Skeletal muscle tissue (tissue), 4 donors: ENCODE data around the gene METTL1. TPM values are rescaled to one million over a fixed set of nuclear protein-coding genes. Genes with fewer than 3 reads are reported as not detected.

Experiments
- H3K27ac ChIP-seq: one replicate; pipeline ENCODE4 v1.7.0; 2013; ENCODE audit warnings: mild to moderate bottlenecking, low read depth, low read length, inconsistent platforms
- H3K27me3 ChIP-seq, 3 donors: one replicate each; pipeline ENCODE4 v1.7.0; 2013; ENCODE audit warnings: low read length in 3 of 3; ENCODE audit not compliant: control insufficient read depth in 3 of 3, insufficient read depth in 3 of 3
- H3K36me3 ChIP-seq, 3 donors: one replicate each; pipeline ENCODE4 v1.7.0; 2013; ENCODE audit warnings: low read length in 3 of 3; ENCODE audit not compliant: control insufficient read depth in 3 of 3, insufficient read depth in 3 of 3
- H3K4me1 ChIP-seq, 3 donors: one replicate each; pipeline ENCODE4 v1.7.0; 2013; ENCODE audit warnings: low read length in 3 of 3, mild to moderate bottlenecking in 3 of 3; ENCODE audit not compliant: control insufficient read depth in 3 of 3, insufficient read depth in 3 of 3
- H3K4me3 ChIP-seq, 3 donors: one replicate each; pipeline ENCODE4 v1.7.0; 2013; ENCODE audit warnings: low read length in 3 of 3
- H3K9ac ChIP-seq, 3 donors: one replicate each; pipeline ENCODE4 v1.7.0; 2013; ENCODE audit warnings: low read length in 3 of 3, mild to moderate bottlenecking in 3 of 3, moderate library complexity in 2 of 3, low read depth in 1 of 3
- H3K9me3 ChIP-seq, 3 donors: one replicate each; pipeline ENCODE4 v1.7.0; 2013; ENCODE audit warnings: low read length in 3 of 3; ENCODE audit not compliant: control insufficient read depth in 3 of 3
- total RNA-seq: library from RNA; depleted of rRNA; stranded (reverse); fragments of >200 nt; gene quantifications from one replicate; pipeline ENCODE4 v1.2.3, GENCODE V29; 2014
- donor health status: Osteomylitis.

The METTL1 gene
- total RNA-seq, 1 donor from 2014 or later = 5.7 TPM

GRCh38 chr12:57813111-57813970 is 41.4 kb upstream of the METTL1 start:
- Histone ChIP-seq H3K36me3 (peaks cover 52 to 61% (median 56%) of the 10 kb centered on the region in 3 donors), H3K4me3 (no peak overlapping the region), H3K9me3 (no peaks in the 10 kb centered on the region), H3K4me1 (peaks cover 18 to 36% (median 33%) of the 10 kb centered on the region in 3 donors), H3K9ac (no peak overlapping the region), H3K27ac (no peak overlapping the region), H3K27me3 (no peaks in the 10 kb centered on the region)

- no peak overlapping the region for H3K9ac ChIP-seq
- H3K36me3 ChIP-seq = peaks cover 71 to 81% (median 76%) of the 10 kb centered on the region in 3 donors
Observed at GRCh38 chr12:57811028-57811755, 39.3 kb upstream of the METTL1 start.

GRCh38 chr12:57810450-57810849 is 38.5 kb upstream of the METTL1 start:
- H3K9ac ChIP-seq = no peak overlapping the region
- H3K4me1 ChIP-seq = peaks cover 3 to 16% (median 13%) of the 10 kb centered on the region in 3 donors
- no peak overlapping the region for H3K27ac ChIP-seq
- no peaks in the 10 kb centered on the region for H3K27me3 ChIP-seq
- H3K36me3 ChIP-seq = peaks cover 72 to 77% (median 73%) of the 10 kb centered on the region in 3 donors
- no peaks in the 10 kb centered on the region for H3K9me3 ChIP-seq
- no peak overlapping the region for H3K4me3 ChIP-seq

More at GRCh38 chr12:57811028-57811755, 39.3 kb upstream of the METTL1 start:
- Histone ChIP-seq H3K4me1 (peaks cover 6 to 23% (median 20%) of the 10 kb centered on the region in 3 donors), H3K27me3 (no peaks in the 10 kb centered on the region), H3K4me3 (no peak overlapping the region), H3K9me3 (no peaks in the 10 kb centered on the region), H3K27ac (no peak overlapping the region)

GRCh38 chr12:57809425-57809824 is 37.5 kb upstream of the METTL1 start:
- no peaks in the 10 kb centered on the region for H3K9me3 ChIP-seq
- no peak overlapping the region for H3K9ac ChIP-seq
- H3K27ac ChIP-seq = no peak overlapping the region
- H3K27me3 ChIP-seq = no peaks in the 10 kb centered on the region
- H3K4me3 ChIP-seq = no peak overlapping the region
- peaks cover 70 to 80% (median 75%) of the 10 kb centered on the region in 3 donors for H3K36me3 ChIP-seq
- H3K4me1 ChIP-seq = peaks cover 0 to 7% (median 4%) of the 10 kb centered on the region in 3 donors

GRCh38 chr12:57808351-57808750 is 36.4 kb upstream of the METTL1 start:
- H3K4me3 ChIP-seq = no peak overlapping the region
- no peak overlapping the region for H3K27ac ChIP-seq
- no peaks in the 10 kb centered on the region for H3K27me3 ChIP-seq
- H3K9ac ChIP-seq = no peak overlapping the region
- peaks cover 0 to 3% (median 3%) of the 10 kb centered on the region in 3 donors for H3K4me1 ChIP-seq
- H3K9me3 ChIP-seq = no peaks in the 10 kb centered on the region
- H3K36me3 ChIP-seq = peaks cover 68 to 88% (median 84%) of the 10 kb centered on the region in 3 donors

- H3K9ac ChIP-seq = no peak overlapping the region
- no peaks in the 10 kb centered on the region for H3K27me3 ChIP-seq
- H3K9me3 ChIP-seq = no peaks in the 10 kb centered on the region
- no peak overlapping the region for H3K4me3 ChIP-seq
- H3K36me3 ChIP-seq = peaks cover 70 to 88% (median 83%) of the 10 kb centered on the region in 3 donors
- peaks cover 0 to 4% (median 3%) of the 10 kb centered on the region in 3 donors for H3K4me1 ChIP-seq
- H3K27ac ChIP-seq = no peak overlapping the region
Observed at GRCh38 chr12:57807285-57807684, 35.4 kb upstream of the METTL1 start.

- Histone ChIP-seq H3K4me3 (no peak overlapping the region), H3K27me3 (no peaks in the 10 kb centered on the region), H3K9me3 (no peaks in the 10 kb centered on the region), H3K4me1 (peaks cover 0 to 4% (median 3%) of the 10 kb centered on the region in 3 donors), H3K36me3 (peaks cover 72 to 88% (median 84%) of the 10 kb centered on the region in 3 donors), H3K9ac (no peak overlapping the region), H3K27ac (no peak overlapping the region)
Observed at GRCh38 chr12:57806677-57807076, 34.8 kb upstream of the METTL1 start.

GRCh38 chr12:57803319-57803893 is 31.5 kb upstream of the METTL1 start:
- Histone ChIP-seq H3K27me3 (no peaks in the 10 kb centered on the region), H3K9me3 (no peaks in the 10 kb centered on the region), H3K27ac (no peak overlapping the region), H3K4me1 (peaks cover 0 to 4% (median 3%) of the 10 kb centered on the region in 3 donors), H3K36me3 (peaks cover 62 to 85% (median 74%) of the 10 kb centered on the region in 3 donors), H3K4me3 (no peak overlapping the region), H3K9ac (no peak overlapping the region)

GRCh38 chr12:57802607-57803006 is 30.7 kb upstream of the METTL1 start:
- Histone ChIP-seq H3K36me3 (peaks cover 54 to 80% (median 70%) of the 10 kb centered on the region in 3 donors), H3K4me3 (no peak overlapping the region), H3K27ac (no peak overlapping the region), H3K9me3 (no peaks in the 10 kb centered on the region), H3K9ac (no peak overlapping the region), H3K27me3 (no peaks in the 10 kb centered on the region), H3K4me1 (peaks cover 0 to 4% (median 3%) of the 10 kb centered on the region in 3 donors)
